ENCODE results near the gene PLTP. TPM values are rescaled to one million over a fixed set of nuclear protein-coding genes. Genes with fewer than 3 reads are reported as not detected.
"Not testable (repeated sequence)": the region's sequence is repeated elsewhere in the genome, so short reads cannot be mapped to it uniquely, and the experiment has no call there.

The PLTP gene
- total and polyA plus RNA-seq, 2 experiments from 2014 or later, result 108 to 160 TPM

- no peaks in the 10 kb centered on the region for H3K9me2 ChIP-seq (ENCODE audit: insufficient read depth)
- Mint-ChIP-seq H3K4me3 (no peak overlapping the region), H3K27ac (no peak overlapping the region), H3K9me3 (no peaks in the 10 kb centered on the region), H3K36me3 (ENCODE audit: low read depth) (peaks cover 29% of the 10 kb centered on the region), H3K27me3 (ENCODE audit: insufficient read depth, low read depth, poor library complexity) (peaks cover 4% of the 10 kb centered on the region), H3K4me1 (no peaks in the 10 kb centered on the region; the same call in 2 of the 3 replicates)
- H3K4me2 ChIP-seq, result no peak overlapping the region
- no peak for ATAC-seq
- no peaks in the 10 kb centered on the region for H4K20me1 ChIP-seq (replicated peaks; ENCODE audit: insufficient read depth)
- TF ChIP-seq POLR2AphosphoS5 (IDR thresholded peaks at IDR 0.05; ENCODE audit: low read depth) (no peak), ZNF331 (CRISPR knock-in tag; IDR thresholded peaks at IDR 0.05; ENCODE audit: low read depth) (no peak), ZNF462 (CRISPR knock-in tag; IDR thresholded peaks at IDR 0.05) (no peak), NANOG (IDR thresholded peaks at IDR 0.05; ENCODE audit: borderline replicate concordance) (no peak), ZNF114 (CRISPR knock-in tag; IDR thresholded peaks at IDR 0.05) (no peak), EZH2phosphoT487 (IDR thresholded peaks at IDR 0.05; ENCODE audit: unreplicated experiment) (no peak), CTCF (conservative IDR thresholded peaks at IDR 0.05; ENCODE audit: low read depth in 2 of 2) (no peak)
- no peaks in the 10 kb centered on the region for H3K27me3 ChIP-seq (ENCODE audit: insufficient read depth)
- no peaks in the 10 kb centered on the region for H3K4me1 ChIP-seq (ENCODE audit: insufficient read depth)
- H3K4me3 ChIP-seq, result no peak overlapping the region
- DNase-seq (ENCODE audit: low spot score), result no peak
- H3K36me3 ChIP-seq (ENCODE audit: insufficient read depth), result no peaks in the 10 kb centered on the region; the same call in 1 of the 2 replicates
- no peaks in the 10 kb centered on the region for H3K79me2 ChIP-seq (replicated peaks; ENCODE audit: insufficient read depth)
- no peak overlapping the region for H3K27ac ChIP-seq (ENCODE audit: low read depth)
- H2AFZ ChIP-seq, result no peak overlapping the region
- no peaks in the 10 kb centered on the region for H3F3A ChIP-seq (replicated peaks; ENCODE audit: low read depth)
These were observed 45.3 kb upstream of the PLTP start for GRCh38 chr20:45957021-45957941.

DNA sequence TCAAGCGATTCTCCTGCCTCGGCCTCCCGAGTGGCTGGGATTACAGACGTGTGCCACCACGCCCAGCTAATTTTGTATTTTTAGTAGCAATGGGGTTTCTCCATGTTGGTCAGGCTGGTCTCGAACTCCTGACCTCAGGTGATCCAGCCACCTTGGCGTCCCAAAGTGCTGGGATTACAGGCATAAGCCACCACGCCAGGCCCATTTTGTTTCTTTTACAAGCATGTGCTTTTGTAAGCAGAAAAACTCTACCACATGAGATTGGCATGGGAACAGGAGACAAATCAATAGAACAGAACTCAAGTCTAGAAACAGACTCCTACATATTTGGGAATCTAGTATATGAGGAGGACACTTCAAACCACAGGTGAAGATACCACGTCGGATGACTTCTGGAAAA, 44.4 kb upstream of the PLTP start:
- H3K9me3 Mint-ChIP-seq; H3K4me1 ChIP-seq (ENCODE audit: insufficient read depth); H3K4me3 ChIP-seq; H4K20me1 ChIP-seq (replicated peaks; ENCODE audit: insufficient read depth); H3K27me3 ChIP-seq (ENCODE audit: insufficient read depth); H2AFZ ChIP-seq; H3K4me1 Mint-ChIP-seq; H3K9me2 ChIP-seq (ENCODE audit: insufficient read depth); DNase-seq (ENCODE audit: low spot score); H3K27me3 Mint-ChIP-seq (ENCODE audit: insufficient read depth, low read depth, poor library complexity); H3K79me2 ChIP-seq (replicated peaks; ENCODE audit: insufficient read depth); H3K27ac ChIP-seq (ENCODE audit: low read depth); H3K4me2 ChIP-seq; H3K4me3 Mint-ChIP-seq; ATAC-seq; H3K27ac Mint-ChIP-seq; H3K36me3 ChIP-seq (ENCODE audit: insufficient read depth); H3F3A ChIP-seq (replicated peaks; ENCODE audit: low read depth): not testable (repeated sequence)
- peaks cover 35% of the 10 kb centered on the region for H3K36me3 Mint-ChIP-seq (ENCODE audit: low read depth)
